Choroid plexus epithelial cell (primary cell): Measurements from ENCODE around the gene PDZRN3.

Experiments
- DNase-seq: peaks from one replicate; pipeline ENCODE4 v3.0.0-alpha.2; 2010; ENCODE audit warnings: low read depth
- H3K4me3 ChIP-seq: 2 replicates; pipeline ENCODE4 v1.5.1; 2011; ENCODE audit warnings: low read depth, mild to moderate bottlenecking, control low read depth, low read length, moderate library complexity
- TF ChIP-seq, protein P1 (sequence below): conservative IDR thresholded peaks from 2 replicates; pipeline ENCODE4 v1.5.1; 2011; ENCODE audit warnings: low read depth, mild to moderate bottlenecking, control low read depth, inconsistent platforms, low read length, moderate library complexity

The PDZRN3 gene

DNA sequence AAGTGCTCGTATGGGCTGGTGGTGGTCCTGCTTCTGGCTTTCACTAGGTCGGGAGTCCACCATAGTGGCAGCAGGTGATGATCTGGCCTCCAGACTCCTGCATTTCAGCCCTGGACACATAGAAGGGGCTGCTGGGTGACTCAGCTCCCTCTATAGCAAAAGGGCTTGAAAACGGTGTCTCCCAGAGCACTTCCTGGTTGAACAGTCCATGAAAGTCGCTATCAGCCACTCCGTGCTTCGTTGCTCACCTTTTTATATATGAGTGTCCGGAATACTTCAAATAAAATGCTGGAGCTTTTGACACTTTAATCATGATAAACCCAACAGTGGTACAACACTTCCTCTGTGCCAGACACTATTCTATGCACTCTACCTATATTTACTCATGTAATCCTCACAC lies 213.2 kb downstream of the PDZRN3 start:
- no peak overlapping the region for H3K4me3 ChIP-seq
- no peak for DNase-seq
- TF ChIP-seq, protein P1, sequence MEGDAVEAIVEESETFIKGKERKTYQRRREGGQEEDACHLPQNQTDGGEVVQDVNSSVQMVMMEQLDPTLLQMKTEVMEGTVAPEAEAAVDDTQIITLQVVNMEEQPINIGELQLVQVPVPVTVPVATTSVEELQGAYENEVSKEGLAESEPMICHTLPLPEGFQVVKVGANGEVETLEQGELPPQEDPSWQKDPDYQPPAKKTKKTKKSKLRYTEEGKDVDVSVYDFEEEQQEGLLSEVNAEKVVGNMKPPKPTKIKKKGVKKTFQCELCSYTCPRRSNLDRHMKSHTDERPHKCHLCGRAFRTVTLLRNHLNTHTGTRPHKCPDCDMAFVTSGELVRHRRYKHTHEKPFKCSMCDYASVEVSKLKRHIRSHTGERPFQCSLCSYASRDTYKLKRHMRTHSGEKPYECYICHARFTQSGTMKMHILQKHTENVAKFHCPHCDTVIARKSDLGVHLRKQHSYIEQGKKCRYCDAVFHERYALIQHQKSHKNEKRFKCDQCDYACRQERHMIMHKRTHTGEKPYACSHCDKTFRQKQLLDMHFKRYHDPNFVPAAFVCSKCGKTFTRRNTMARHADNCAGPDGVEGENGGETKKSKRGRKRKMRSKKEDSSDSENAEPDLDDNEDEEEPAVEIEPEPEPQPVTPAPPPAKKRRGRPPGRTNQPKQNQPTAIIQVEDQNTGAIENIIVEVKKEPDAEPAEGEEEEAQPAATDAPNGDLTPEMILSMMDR = no peak

DNA sequence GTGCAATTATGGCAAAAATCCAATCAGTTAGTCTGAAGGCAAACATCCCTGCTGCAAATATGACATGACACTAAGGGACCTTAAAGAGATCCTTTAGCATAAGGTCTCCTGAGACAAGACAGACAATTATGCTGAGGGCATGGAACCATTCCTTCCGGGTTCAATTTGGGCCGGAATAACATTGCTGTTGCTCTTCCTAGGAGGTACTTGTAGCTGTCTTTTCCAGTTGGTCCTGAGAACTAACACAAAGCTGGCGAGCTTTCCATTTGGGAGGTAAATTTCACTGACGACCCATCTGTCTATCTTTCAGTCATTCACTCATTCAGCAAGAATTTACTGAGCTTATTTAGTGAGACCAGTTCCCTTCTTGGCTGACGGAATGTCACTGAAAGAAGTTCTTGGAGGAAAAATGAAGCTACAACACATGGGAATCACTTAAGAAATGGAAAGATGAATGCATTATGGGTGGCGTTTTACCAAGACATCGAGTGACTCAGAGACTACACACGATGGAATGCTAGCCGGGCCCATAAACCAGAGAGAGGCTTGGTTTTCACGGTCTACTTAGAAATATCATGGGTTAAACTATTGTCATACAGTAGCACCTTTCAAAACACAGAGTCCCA lies 215.5 kb downstream of the PDZRN3 start:
- H3K4me3 ChIP-seq = no peak overlapping the region
- no peak for DNase-seq
- TF ChIP-seq, protein P1 = no peak

DNA sequence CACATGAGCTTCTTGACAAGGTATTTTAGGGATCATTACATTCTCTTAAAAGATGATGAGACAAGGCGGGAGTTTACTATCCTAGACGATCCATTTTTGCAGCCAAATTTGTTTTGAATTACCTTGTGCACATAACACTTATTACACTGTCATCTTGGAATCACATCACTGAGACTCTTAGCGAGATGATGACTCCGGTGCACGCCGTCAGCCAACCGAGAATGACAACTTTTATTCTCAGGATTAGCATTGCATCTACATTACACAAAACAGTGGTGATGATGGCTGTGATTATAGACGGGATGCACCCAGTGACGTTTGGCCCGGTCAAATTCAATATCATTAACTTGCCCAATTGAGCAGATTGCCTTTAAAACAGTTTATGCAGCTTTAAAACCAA lies 216.1 kb downstream of the PDZRN3 start:
- DNase-seq = no peak
- TF ChIP-seq, protein P1 = no peak
- H3K4me3 ChIP-seq = no peak overlapping the region

DNA sequence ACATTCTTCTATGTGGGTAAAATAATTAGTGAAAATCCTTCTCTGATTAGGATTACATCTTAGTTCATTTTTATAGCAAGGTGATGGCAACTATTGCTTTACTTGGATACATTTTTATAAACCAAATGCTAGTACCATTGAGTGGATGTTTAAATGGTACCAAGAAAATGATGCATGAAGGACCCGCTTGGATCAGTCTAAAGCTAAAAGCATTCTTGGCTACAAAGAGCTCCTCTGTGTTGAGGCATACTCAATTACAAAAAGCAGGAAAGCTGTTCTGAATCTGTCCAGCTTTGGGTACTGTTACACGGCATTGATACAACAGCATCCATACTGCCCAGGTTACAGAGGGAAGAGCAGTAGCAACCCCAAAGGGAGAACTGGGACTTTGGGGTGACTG lies 217.2 kb downstream of the PDZRN3 start:
- H3K4me3 ChIP-seq = no peak overlapping the region
- DNase-seq = no peak
- TF ChIP-seq, protein P1 = no peak

DNA sequence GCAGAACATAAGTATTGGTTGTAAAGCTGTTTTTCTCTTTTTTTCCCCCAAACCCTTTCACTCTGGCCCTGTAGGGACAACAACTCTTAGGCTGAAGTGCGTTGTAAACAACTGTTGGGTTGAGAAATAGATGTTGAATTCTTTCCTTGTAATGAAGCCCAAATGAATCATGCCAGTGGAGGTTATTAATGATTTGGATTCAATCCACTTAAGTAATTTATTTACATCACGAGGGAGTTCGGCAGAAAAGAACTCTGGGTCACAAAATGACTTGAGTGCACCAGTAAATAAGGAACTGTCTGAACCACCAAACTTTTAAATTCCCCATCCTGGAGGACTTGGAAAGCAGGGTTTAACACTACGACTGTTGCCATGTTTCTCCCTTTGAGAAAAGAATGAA lies 218.9 kb downstream of the PDZRN3 start:
- TF ChIP-seq, protein P1 = no peak
- no peak overlapping the region for H3K4me3 ChIP-seq
- DNase-seq = no peak

DNA sequence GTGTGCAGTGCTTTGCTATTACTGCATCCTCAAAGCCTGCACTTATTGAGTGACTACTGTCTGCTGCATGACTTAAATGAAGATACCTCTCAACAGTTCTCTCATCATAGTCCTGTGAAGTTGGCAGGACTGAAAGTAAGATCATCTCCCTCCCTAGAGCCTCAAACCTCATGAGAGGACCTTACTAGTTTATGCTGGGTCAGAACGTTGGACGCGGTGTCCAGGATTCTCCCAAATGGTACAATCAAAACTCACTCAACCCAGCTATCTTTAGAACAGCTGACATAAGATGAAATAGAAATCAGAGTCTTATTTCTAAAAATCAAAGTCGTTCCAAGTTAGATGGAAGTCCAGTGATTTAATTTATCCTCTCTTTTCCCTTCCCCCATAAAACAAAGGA lies 219.7 kb downstream of the PDZRN3 start:
- TF ChIP-seq, protein P1 = no peak
- no peak for DNase-seq
- no peak overlapping the region for H3K4me3 ChIP-seq

DNA sequence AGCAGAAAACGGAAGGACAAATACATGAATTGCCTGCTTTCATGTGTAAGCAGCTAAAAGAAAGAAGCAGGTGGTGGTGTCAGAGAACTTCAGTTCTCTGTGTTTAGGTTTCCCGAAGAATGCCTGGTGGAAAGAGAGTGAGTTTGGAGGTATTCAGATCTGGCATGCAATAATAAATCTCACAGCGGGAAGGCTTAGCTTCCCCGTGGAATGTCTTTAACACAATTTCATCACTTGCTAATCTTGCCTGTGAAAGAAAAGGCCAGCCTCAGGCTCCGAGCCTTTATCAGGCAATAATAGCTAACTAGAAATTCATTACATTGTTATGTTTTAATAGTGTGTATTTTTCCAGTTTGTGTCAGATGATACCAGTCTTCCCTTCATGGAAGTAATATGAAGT lies 220.3 kb downstream of the PDZRN3 start:
- peak; percentile 61 for DNase-seq
- TF ChIP-seq, protein P1 = no peak
- no peak overlapping the region for H3K4me3 ChIP-seq
